ENCODE measurements around the gene KRTAP4-4. TPM values are rescaled to one million over a fixed set of nuclear protein-coding genes. Genes with fewer than 3 reads are reported as not detected.
"Not testable (repeated sequence)": the region's sequence is repeated elsewhere in the genome, so short reads cannot be mapped to it uniquely, and the experiment has no call there.

KRTAP4-4 gene
- total RNA-seq, 2 donors from 2014 or later: not detected

- intact Hi-C loops (cut with DNase I): no loop called here
- H3K4me1 ChIP-seq (replicated peaks): no peaks in the 10 kb centered on the region
- no peaks in the 10 kb centered on the region for H3K36me3 ChIP-seq
- no peak for DNase-seq (ENCODE audit: low spot score)
- no peak for TF ChIP-seq POLR2A (IDR thresholded peaks at IDR 0.05)
- TF ChIP-seq CTCF (IDR thresholded peaks at IDR 0.05): no peak
- TF ChIP-seq POLR2AphosphoS5 (IDR thresholded peaks at IDR 0.05): no peak
- H3K9me3 ChIP-seq: no peaks in the 10 kb centered on the region
- H3K27me3 ChIP-seq (replicated peaks; ENCODE audit: insufficient read depth): no peaks in the 10 kb centered on the region
- 71% methylated on average over 7 of the region's 7 CpGs for WGBS
- H3K4me3 ChIP-seq: no peak overlapping the region
- no peak overlapping the region for H3K27ac ChIP-seq
These were observed 3.3 kb upstream of the KRTAP4-4 start for GRCh38 chr17:41163828-41164227.

- H3K36me3 ChIP-seq; H3K4me1 ChIP-seq (replicated peaks); H3K4me3 ChIP-seq; DNase-seq (ENCODE audit: low spot score); intact Hi-C loops (cut with DNase I); H3K27ac ChIP-seq; H3K9me3 ChIP-seq; H3K27me3 ChIP-seq (replicated peaks; ENCODE audit: insufficient read depth): not testable (repeated sequence)
- 100% methylated on average over 3 of the region's 3 CpGs for WGBS
These were observed 358 bp downstream of the KRTAP4-4 start for GRCh38 chr17:41160190-41160589.

GRCh38 chr17:41153856-41154255 lies 6.7 kb downstream of the KRTAP4-4 start:
- Histone ChIP-seq H3K27ac (no peak overlapping the region), H3K4me3 (no peak overlapping the region), H3K4me1 (replicated peaks) (no peaks in the 10 kb centered on the region), H3K9me3 (no peaks in the 10 kb centered on the region), H3K36me3 (no peaks in the 10 kb centered on the region), H3K27me3 (replicated peaks; ENCODE audit: insufficient read depth) (peaks cover 3% of the 10 kb centered on the region)
- TF ChIP-seq POLR2A (IDR thresholded peaks at IDR 0.05): no peak
- TF ChIP-seq CTCF (IDR thresholded peaks at IDR 0.05): no peak
- TF ChIP-seq POLR2AphosphoS5 (IDR thresholded peaks at IDR 0.05): no peak
- intact Hi-C loops (cut with DNase I): no loop called here
- no peak for DNase-seq (ENCODE audit: low spot score)
- WGBS: 21% methylated on average over 2 of the region's 2 CpGs

- no peaks in the 10 kb centered on the region for H3K36me3 ChIP-seq
- intact Hi-C loops (cut with DNase I): no loop called here
- TF ChIP-seq CTCF (IDR thresholded peaks at IDR 0.05): no peak
- TF ChIP-seq POLR2A (IDR thresholded peaks at IDR 0.05): no peak
- TF ChIP-seq POLR2AphosphoS5 (IDR thresholded peaks at IDR 0.05): no peak
- whole genome bisulfite sequencing: 86% methylated on average over 2 of the region's 2 CpGs
- H3K27me3 ChIP-seq (replicated peaks; ENCODE audit: insufficient read depth): peaks cover 3% of the 10 kb centered on the region
- H3K27ac ChIP-seq: no peak overlapping the region
- no peaks in the 10 kb centered on the region for H3K9me3 ChIP-seq
- no peak overlapping the region for H3K4me3 ChIP-seq
- DNase-seq (ENCODE audit: low spot score): no peak
- H3K4me1 ChIP-seq (replicated peaks): no peaks in the 10 kb centered on the region
These were observed 9.0 kb downstream of the KRTAP4-4 start for GRCh38 chr17:41151525-41151924.

GRCh38 chr17:41150026-41150425 lies 10.5 kb downstream of the KRTAP4-4 start:
- no peak for DNase-seq (ENCODE audit: low spot score)
- Histone ChIP-seq H3K27me3 (replicated peaks; ENCODE audit: insufficient read depth) (no peaks in the 10 kb centered on the region), H3K4me3 (no peak overlapping the region), H3K9me3 (no peaks in the 10 kb centered on the region), H3K4me1 (replicated peaks) (no peaks in the 10 kb centered on the region), H3K36me3 (no peaks in the 10 kb centered on the region), H3K27ac (no peak overlapping the region)
- intact Hi-C loops (cut with DNase I): no loop called here
- no peak for TF ChIP-seq CTCF (IDR thresholded peaks at IDR 0.05)
- TF ChIP-seq POLR2A (IDR thresholded peaks at IDR 0.05): no peak
- no peak for TF ChIP-seq POLR2AphosphoS5 (IDR thresholded peaks at IDR 0.05)
- WGBS: 87% methylated on average over 4 of the region's 4 CpGs
